NCI-H510A treated with DMSO at 0.1 percent for 48 hours (cell line): ENCODE measurements around the gene NDUFC1.
"Not testable (repeated sequence)": the region's sequence is repeated elsewhere in the genome, so short reads cannot be mapped to it uniquely, and the experiment has no call there.

Experiments used
- DNase-seq: peaks from one replicate; lab custom pipeline; 2025; lab: John Stamatoyannopoulos, UW

Gene NDUFC1

GRCh38 chr4:139297001-139297410 lies 5.3 kb downstream of the NDUFC1 start:
- DNase-seq = no peak

DNA sequence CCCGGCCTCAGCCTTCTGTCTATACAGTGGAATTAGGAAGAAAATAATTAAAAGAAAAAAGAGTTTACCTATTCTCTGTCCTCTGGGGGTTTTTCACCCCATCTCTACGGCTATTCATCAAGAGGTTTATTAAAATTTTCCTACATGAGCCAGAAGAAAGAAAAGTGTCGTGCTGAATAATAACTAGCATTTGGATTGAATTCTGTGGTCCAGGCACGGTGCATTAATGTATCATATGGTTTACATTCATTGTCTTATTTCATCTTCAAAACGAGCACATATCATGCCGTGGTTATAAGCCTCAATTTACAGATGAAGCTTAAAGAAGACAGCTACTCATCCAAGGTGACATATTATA lies 6.4 kb downstream of the NDUFC1 start:
- DNase-seq = no peak

GRCh38 chr4:139295206-139295941 lies 6.9 kb downstream of the NDUFC1 start:
- peak; percentile 61 for DNase-seq

DNA sequence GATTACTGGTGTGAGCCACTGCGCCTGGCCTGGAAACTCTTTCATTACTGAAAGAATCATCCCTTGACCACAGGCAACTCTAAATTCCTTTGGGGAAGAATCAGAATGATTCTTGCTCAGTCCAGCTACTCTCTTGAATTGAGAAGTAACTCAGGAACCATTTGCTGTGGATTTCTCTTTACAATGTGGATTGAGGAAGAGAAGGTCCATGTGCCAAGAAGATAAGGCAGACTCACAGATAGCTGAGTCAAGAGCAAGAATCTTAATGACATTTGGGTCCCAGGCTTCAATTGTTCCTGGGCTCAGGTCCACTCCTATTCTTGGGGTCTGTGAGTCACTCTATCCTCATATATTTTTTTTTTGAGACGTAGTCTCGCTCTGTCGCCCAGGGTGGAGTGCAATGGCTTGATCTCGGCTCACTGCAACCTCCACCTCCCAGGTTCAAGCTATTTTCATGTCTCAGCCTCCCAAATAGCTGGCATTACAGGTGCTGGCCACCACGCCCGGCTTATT lies 16.0 kb downstream of the NDUFC1 start:
- no peak for DNase-seq

GRCh38 chr4:139282721-139283075 lies 19.6 kb downstream of the NDUFC1 start:
- no peak for DNase-seq

GRCh38 chr4:139282065-139282720 lies 20.1 kb downstream of the NDUFC1 start:
- DNase-seq = no peak

GRCh38 chr4:139279760-139280620 lies 22.3 kb downstream of the NDUFC1 start, which contains the start of gene MGARP:
MGARP (minus strand) TSS chr4:139280225; CDS start chr4:139280158, 67 bp downstream.
- peak; percentile 16 for DNase-seq

GRCh38 chr4:139278912-139279759 lies 23.1 kb downstream of the NDUFC1 start:
- DNase-seq = no peak

DNA sequence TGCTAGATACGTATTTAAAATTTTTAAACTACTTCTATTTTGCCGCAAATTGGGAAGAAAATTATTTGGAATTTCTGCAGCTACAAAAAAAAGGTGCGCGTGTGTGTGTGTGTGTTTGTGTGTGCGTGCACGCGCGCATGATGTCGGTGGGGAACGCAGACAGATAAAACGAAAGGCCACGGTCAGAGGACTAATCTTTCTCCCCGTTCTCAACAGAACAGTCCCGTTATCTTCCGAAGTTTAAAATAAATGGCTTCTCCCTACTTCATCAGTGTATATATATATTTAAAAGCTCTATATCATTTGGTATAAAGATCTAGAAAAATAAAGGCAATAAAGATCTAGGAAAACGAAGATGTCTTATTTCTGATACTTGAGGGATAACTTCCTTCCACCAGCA lies 23.8 kb downstream of the NDUFC1 start:
- DNase-seq = no peak

GRCh38 chr4:139275281-139275735 lies 27.0 kb downstream of the NDUFC1 start:
- DNase-seq = no peak

DNA sequence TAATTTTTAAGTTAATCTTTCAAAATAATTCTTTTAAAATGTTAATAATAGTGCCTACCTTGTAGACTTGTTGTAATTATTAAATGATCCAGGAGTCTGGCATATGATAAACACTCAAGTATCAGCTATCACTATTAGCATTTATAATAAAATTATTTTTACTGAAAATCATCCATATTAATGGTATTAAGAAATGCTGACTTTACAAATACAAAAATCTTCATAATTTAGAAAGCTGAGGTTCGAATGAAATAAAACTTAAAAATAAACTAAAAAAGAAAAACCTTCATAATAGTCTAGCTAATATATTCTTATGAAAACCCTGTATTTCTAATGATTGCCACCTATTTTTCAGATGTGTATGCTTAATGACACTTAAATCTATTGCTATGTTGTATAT lies 27.5 kb downstream of the NDUFC1 start:
- no peak for DNase-seq

GRCh38 chr4:139273835-139274234 lies 28.4 kb downstream of the NDUFC1 start:
- DNase-seq = no peak

GRCh38 chr4:139267301-139267700 lies 35.0 kb downstream of the NDUFC1 start:
- no peak for DNase-seq

- peak; percentile 5 for DNase-seq
Measured at GRCh38 chr4:139266583-139267257, 35.6 kb downstream of the NDUFC1 start.

DNA sequence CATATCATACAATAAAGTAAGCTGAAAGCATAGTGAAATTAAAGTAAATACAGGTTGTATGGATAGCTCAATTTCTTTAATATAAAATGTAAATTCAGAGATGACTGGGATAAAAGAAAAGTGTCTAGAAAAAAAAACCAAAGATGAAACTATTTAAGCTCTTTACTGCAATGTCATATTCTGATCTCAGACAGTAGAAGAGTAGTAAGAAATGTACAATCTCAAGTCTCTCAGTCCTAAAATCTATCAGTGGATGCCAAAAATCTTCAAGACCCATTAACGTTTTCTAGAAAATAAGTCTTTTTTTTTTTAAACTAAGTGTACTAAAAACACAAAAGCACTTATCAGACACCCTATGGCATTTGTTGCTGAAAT lies 36.1 kb downstream of the NDUFC1 start:
- DNase-seq = no peak

DNA sequence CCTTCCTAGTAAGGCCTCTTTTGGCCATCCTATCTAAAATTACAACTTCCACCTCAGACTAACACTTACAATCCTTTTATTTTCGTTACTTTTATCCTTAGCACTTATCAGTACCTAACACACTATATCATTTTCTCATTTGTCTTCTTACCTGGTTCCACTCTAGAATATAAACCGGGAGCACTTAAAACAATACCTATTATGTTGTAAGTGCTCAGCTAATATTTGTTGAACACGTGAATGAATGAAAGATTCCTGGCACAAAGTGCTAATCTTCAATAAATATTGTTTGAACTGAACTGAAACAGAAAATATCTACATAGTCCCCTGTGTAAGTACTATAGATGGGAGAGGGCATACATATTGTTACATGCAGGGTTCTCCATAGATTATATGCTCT lies 36.6 kb downstream of the NDUFC1 start:
- DNase-seq = no peak

DNA sequence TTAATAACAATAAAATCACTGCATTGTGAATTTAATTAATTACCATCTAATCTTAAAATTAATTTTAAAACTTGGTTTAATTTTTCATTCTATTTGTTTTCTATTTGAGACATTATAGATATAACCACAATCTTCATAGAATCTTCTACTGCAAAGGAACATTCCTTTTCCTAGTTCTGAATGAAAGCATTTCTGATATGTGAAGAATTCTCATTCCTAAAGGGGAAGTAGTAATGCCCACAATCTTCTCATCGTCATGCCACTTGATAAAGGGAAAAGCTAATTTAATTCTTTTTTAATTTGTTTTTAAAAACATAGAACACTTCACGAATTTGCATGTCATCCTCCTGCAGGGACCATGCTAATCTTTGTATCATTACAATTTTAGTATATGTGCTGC lies 45.9 kb downstream of the NDUFC1 start:
- no peak for DNase-seq

GRCh38 chr4:139255581-139255980 lies 46.7 kb downstream of the NDUFC1 start:
- DNase-seq = not testable (repeated sequence)

DNA sequence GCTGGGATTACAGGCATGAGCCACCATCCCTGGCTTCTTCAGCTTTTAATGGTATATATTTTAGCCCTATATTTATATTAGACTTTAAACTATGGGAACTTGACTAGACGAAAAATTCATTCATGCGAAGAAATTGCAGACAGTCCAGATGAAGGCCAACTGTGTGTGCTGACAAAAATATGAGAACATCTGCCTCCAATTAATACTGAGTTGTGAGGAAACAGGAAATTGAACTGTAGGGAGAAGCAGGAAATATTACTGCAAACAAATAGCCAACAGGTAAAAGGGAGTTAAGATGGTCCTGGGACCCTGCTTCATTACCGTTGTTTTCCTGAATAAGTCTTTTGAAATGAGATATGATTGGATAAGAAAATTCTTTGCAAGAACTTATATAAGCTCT lies 48.6 kb downstream of the NDUFC1 start:
- no peak for DNase-seq

- no peak for DNase-seq
Measured at GRCh38 chr4:139253046-139253445, 49.2 kb downstream of the NDUFC1 start.

DNA sequence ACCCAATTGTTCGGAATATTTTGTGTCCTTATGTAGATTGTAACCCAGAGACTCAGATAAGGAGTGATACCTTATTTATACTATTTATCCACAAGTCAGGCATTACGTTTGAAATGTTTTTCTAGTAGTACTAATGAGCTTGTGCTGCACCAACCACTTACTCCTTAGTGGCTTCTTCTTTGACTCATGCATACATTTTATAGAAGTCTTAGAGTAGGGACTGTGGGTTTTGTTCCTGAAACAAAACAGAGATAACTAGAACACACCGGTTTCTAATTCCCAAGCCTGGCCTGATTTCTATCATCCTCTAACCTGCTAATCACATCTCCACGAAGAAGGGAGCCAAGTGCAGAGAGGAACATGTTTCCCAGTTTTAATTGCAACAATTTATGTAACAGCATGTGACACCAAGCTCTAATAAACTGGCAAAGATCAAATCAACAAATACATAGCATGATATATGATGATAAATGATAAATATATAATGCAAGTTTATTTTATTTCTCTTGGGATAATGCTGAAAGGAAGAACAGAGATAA lies 54.5 kb downstream of the NDUFC1 start:
- no peak for DNase-seq
